Neuronal stem cell (in vitro differentiated cells): ENCODE data around the gene CX3CL1.

Source experiments
- DNase-seq: peaks from one replicate; pipeline ENCODE4 v3.0.0-alpha.2; 2013; ENCODE audit warnings: low spot score
- H2AFZ ChIP-seq: one replicate; pipeline ENCODE4 v1.6.1; 2013; ENCODE audit warnings: mild to moderate bottlenecking, low read length, inconsistent platforms
- H2AK5ac ChIP-seq: 2 replicates; pipeline ENCODE4 v1.6.1; 2013; ENCODE audit warnings: low read depth, mild to moderate bottlenecking, inconsistent platforms, low read length, moderate library complexity, mixed read lengths
- H2BK120ac ChIP-seq: 2 replicates; pipeline ENCODE4 v1.6.1; 2013; ENCODE audit warnings: low read depth, mild to moderate bottlenecking, inconsistent platforms, low read length, moderate library complexity, mixed read lengths
- H2BK12ac ChIP-seq: one replicate; pipeline ENCODE4 v1.6.1; 2013; ENCODE audit warnings: low read length, inconsistent platforms
- H2BK15ac ChIP-seq: 2 replicates; pipeline ENCODE4 v1.6.1; 2013; ENCODE audit warnings: mild to moderate bottlenecking, low read length, inconsistent platforms, mixed read lengths
- H2BK5ac ChIP-seq: one replicate; pipeline ENCODE4 v1.6.1; 2013; ENCODE audit warnings: inconsistent platforms, mild to moderate bottlenecking, low read length, moderate library complexity
- H3K14ac ChIP-seq: one replicate; pipeline ENCODE4 v1.6.1; 2013; ENCODE audit warnings: low read length, inconsistent platforms
- H3K18ac ChIP-seq: 2 replicates; pipeline ENCODE4 v1.6.1; 2013; ENCODE audit warnings: low read length, inconsistent platforms
- H3K23ac ChIP-seq: 2 replicates; pipeline ENCODE4 v1.6.1; 2013; ENCODE audit warnings: low read depth, mild to moderate bottlenecking, mixed read lengths, low read length, inconsistent platforms; ENCODE audit not compliant: poor library complexity
- H3K27ac ChIP-seq: replicated peaks from 3 replicates; pipeline ENCODE4 v1.5.1; 2013; ENCODE audit warnings: low read length, inconsistent platforms
- H3K27me3 ChIP-seq, 3 experiments: 2 replicates each; pipeline ENCODE4 v1.6.1; 2013; ENCODE audit warnings: low read length in 3 of 3, mild to moderate bottlenecking in 2 of 3, inconsistent platforms in 1 of 3, low read depth in 1 of 3, mixed read lengths in 1 of 3, moderate library complexity in 1 of 3; ENCODE audit not compliant: control insufficient read depth in 3 of 3, insufficient read depth in 3 of 3
- H3K36me3 ChIP-seq, 2 donors: replicated peaks in 1 of 2; 2 replicates each; pipeline ENCODE4 v1.6.1; 2013; ENCODE audit warnings: low read length in 2 of 2; ENCODE audit not compliant: control insufficient read depth in 2 of 2, insufficient read depth in 2 of 2
- H3K4ac ChIP-seq: 2 replicates; pipeline ENCODE4 v1.6.1; 2013; ENCODE audit warnings: inconsistent platforms, mild to moderate bottlenecking, low read length, moderate library complexity
- H3K4me1 ChIP-seq, 2 donors: 1 replicate in 1 of 2; 2 replicates in 1 of 2; pipeline ENCODE4 v1.6.1; 2013; ENCODE audit warnings: low read length in 2 of 2, low read depth in 1 of 2; ENCODE audit not compliant: control insufficient read depth in 2 of 2, insufficient read depth in 1 of 2
- H3K4me2 ChIP-seq: one replicate; pipeline ENCODE4 v1.6.1; 2013; ENCODE audit warnings: mild to moderate bottlenecking, low read length, inconsistent platforms; ENCODE audit not compliant: insufficient read depth, poor library complexity, severe bottlenecking
- H3K4me3 ChIP-seq, 2 donors: 2 replicates each; pipeline ENCODE4 v1.5.1; 2013; ENCODE audit warnings: low read length in 2 of 2, mild to moderate bottlenecking in 2 of 2, inconsistent platforms in 1 of 2, moderate library complexity in 1 of 2
- H3K79me1 ChIP-seq: one replicate; pipeline ENCODE4 v1.6.1; 2013; ENCODE audit warnings: low read depth, mild to moderate bottlenecking, inconsistent platforms, low read length, moderate library complexity
- H3K9ac ChIP-seq: one replicate; pipeline ENCODE4 v1.6.1; 2013; ENCODE audit warnings: mild to moderate bottlenecking, low read depth, low read length, inconsistent platforms; ENCODE audit not compliant: poor library complexity
- H3K9me3 ChIP-seq, 2 donors: replicated peaks in 1 of 2; 2 replicates each; pipeline versions ENCODE3 to v1.6.1; 2013; ENCODE audit warnings: low read length in 2 of 2, mild to moderate bottlenecking in 2 of 2, inconsistent platforms in 1 of 2, low read depth in 1 of 2, mixed read lengths in 1 of 2, moderate library complexity in 1 of 2; ENCODE audit not compliant: control insufficient read depth in 2 of 2, insufficient read depth in 1 of 2
- H4K8ac ChIP-seq: one replicate; pipeline ENCODE4 v1.6.1; 2013; ENCODE audit warnings: low read depth, mild to moderate bottlenecking, inconsistent platforms, low read length, moderate library complexity
- H4K91ac ChIP-seq: one replicate; pipeline ENCODE4 v1.6.1; 2013; ENCODE audit warnings: low read length, low read depth, mild to moderate bottlenecking, inconsistent platforms; ENCODE audit not compliant: poor library complexity
- WGBS, 2 donors: extraction: QIAGEN DNeasy Blood & Tissue Kit; methylation state at CpG; one replicate each; pipeline ENCODE4 v1.1.7; 2013; ENCODE audit warnings: missing lambda C conversion rate in 2 of 2, mixed read lengths in 1 of 2; ENCODE audit not compliant: insufficient read length in 2 of 2, insufficient replicate concordance in 1 of 2; ENCODE audit errors: extremely low coverage in 2 of 2; 5-methylcytosine and 5-hydroxymethylcytosine counted together

CX3CL1 gene

GRCh38 chr16:57389087-57389468 lies 16.8 kb downstream of the CX3CL1 start:
- no peak overlapping the region for H2BK15ac ChIP-seq
- H3K4me3 ChIP-seq = no peak overlapping the region
- H3K27ac ChIP-seq = no peak overlapping the region
- no peak overlapping the region for H2AK5ac ChIP-seq
- H3K4ac ChIP-seq = no peak overlapping the region
- 100% methylated on average over 1 of the region's 3 CpGs; no CpG with 5 or more reads in 1 of the 2 donors for WGBS, 2 donors
- H3K9me3 ChIP-seq = no peaks in the 10 kb centered on the region
- H2AFZ ChIP-seq = no peak overlapping the region
- no peak overlapping the region for H3K23ac ChIP-seq
- no peaks in the 10 kb centered on the region for H3K27me3 ChIP-seq
- H3K4me1 ChIP-seq = peaks cover 6% of the 10 kb centered on the region in 2 donors
- H3K18ac ChIP-seq = no peak overlapping the region
- no peak overlapping the region for H3K9ac ChIP-seq
- H2BK120ac ChIP-seq = no peak overlapping the region
- no peak for DNase-seq
- H3K14ac ChIP-seq = no peak overlapping the region
- H3K36me3 ChIP-seq = no peaks in the 10 kb centered on the region
- no peaks in the 10 kb centered on the region for H3K79me1 ChIP-seq
- no peak overlapping the region for H4K91ac ChIP-seq
- H2BK5ac ChIP-seq = no peak overlapping the region
- H3K4me2 ChIP-seq = no peak overlapping the region
- no peak overlapping the region for H4K8ac ChIP-seq
- H2BK12ac ChIP-seq = no peak overlapping the region

DNA sequence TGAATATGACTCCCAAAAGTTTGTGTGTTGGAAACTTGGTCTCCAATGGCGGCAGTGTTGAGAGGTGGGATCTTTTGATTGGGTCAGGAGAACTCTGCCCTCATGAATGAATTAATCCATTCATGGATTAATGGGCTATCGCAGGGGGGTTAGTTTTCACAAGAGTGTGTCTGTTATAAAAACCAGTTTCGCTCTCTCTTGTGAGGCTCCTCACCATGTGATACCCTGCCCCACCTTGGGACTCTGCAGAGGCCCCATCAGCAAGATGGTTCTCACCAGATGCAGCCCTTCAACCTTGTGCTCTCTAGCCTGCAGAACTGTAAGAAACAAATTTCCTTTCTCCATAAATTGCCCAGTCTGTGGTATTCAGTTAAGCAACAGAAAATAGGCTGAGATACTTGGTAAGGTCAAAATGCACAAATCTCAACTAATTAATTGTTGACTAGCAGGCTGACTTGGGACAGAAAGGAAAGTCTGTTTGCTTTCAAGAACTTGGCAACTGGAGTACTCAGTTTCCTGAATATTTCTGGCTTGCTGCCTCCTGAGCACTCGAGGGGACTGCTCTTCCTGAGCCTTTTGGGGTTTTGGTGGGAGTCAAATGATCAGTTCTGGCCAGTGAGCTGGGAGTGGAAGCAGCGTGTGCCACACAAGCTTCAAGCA lies 18.5 kb downstream of the CX3CL1 start:
- Histone ChIP-seq H3K9ac (no peak overlapping the region), H3K4ac (no peak overlapping the region), H3K9me3 (no peaks in the 10 kb centered on the region), H3K27me3 (no peaks in the 10 kb centered on the region), H3K23ac (no peak overlapping the region), H3K36me3 (no peaks in the 10 kb centered on the region), H3K4me2 (no peak overlapping the region), H3K4me3 (no peak overlapping the region), H3K27ac (no peak overlapping the region), H2AK5ac (no peak overlapping the region), H3K18ac (no peak overlapping the region), H2BK5ac (no peak overlapping the region), H2BK120ac (no peak overlapping the region), H3K14ac (no peak overlapping the region), H3K79me1 (no peaks in the 10 kb centered on the region), H4K8ac (no peak overlapping the region), H4K91ac (no peak overlapping the region), H2BK12ac (no peak overlapping the region), H2AFZ (no peak overlapping the region), H2BK15ac (no peak overlapping the region), H3K4me1 (peaks cover 5 to 6% of the 10 kb centered on the region in 2 donors)
- no CpG with 5 or more reads among the region's 5 CpGs for WGBS, 2 donors
- no peak for DNase-seq

GRCh38 chr16:57391300-57391699 lies 19.0 kb downstream of the CX3CL1 start:
- Histone ChIP-seq H3K14ac (no peak overlapping the region), H3K4me3 (no peak overlapping the region), H3K23ac (no peak overlapping the region), H3K9ac (no peak overlapping the region), H3K27me3 (no peaks in the 10 kb centered on the region), H2BK120ac (no peak overlapping the region), H2BK12ac (no peak overlapping the region), H3K4ac (no peak overlapping the region), H3K9me3 (no peaks in the 10 kb centered on the region), H3K36me3 (no peaks in the 10 kb centered on the region), H3K4me2 (no peak overlapping the region), H2AK5ac (no peak overlapping the region), H3K79me1 (no peaks in the 10 kb centered on the region), H4K8ac (no peak overlapping the region), H3K4me1 (peaks cover 4 to 5% of the 10 kb centered on the region in 2 donors), H2BK5ac (no peak overlapping the region), H4K91ac (no peak overlapping the region), H3K18ac (no peak overlapping the region), H2AFZ (no peak overlapping the region), H2BK15ac (no peak overlapping the region), H3K27ac (no peak overlapping the region)
- no CpG with 5 or more reads among the region's 4 CpGs for WGBS, 2 donors
- DNase-seq = no peak

GRCh38 chr16:57391708-57392107 lies 19.4 kb downstream of the CX3CL1 start:
- Histone ChIP-seq H3K18ac (no peak overlapping the region), H3K4me2 (no peak overlapping the region), H3K79me1 (no peaks in the 10 kb centered on the region), H3K23ac (no peak overlapping the region), H3K4me3 (no peak overlapping the region), H3K27ac (no peak overlapping the region), H4K8ac (no peak overlapping the region), H3K9ac (no peak overlapping the region), H2BK5ac (no peak overlapping the region), H2AK5ac (no peak overlapping the region), H3K36me3 (no peaks in the 10 kb centered on the region), H3K14ac (no peak overlapping the region), H2AFZ (no peak overlapping the region), H4K91ac (no peak overlapping the region), H3K9me3 (no peaks in the 10 kb centered on the region), H3K4me1 (peaks cover 0 to under 1% of the 10 kb centered on the region in 2 donors), H2BK15ac (no peak overlapping the region), H3K4ac (no peak overlapping the region), H2BK12ac (no peak overlapping the region), H2BK120ac (no peak overlapping the region), H3K27me3 (no peaks in the 10 kb centered on the region)
- no CpG with 5 or more reads among the region's 5 CpGs for WGBS, 2 donors
- DNase-seq = no peak
